ENCODE measurements around the gene KMT5C. TPM values are rescaled to one million over a fixed set of nuclear protein-coding genes. Genes with fewer than 3 reads are reported as not detected.
A peak's percentile ranks its signal among the peaks of the same experiment; 100 is the strongest.

The KMT5C gene
- total RNA-seq, 2 experiments from 2014 or later: 22.8 to 36.1 TPM

DNA sequence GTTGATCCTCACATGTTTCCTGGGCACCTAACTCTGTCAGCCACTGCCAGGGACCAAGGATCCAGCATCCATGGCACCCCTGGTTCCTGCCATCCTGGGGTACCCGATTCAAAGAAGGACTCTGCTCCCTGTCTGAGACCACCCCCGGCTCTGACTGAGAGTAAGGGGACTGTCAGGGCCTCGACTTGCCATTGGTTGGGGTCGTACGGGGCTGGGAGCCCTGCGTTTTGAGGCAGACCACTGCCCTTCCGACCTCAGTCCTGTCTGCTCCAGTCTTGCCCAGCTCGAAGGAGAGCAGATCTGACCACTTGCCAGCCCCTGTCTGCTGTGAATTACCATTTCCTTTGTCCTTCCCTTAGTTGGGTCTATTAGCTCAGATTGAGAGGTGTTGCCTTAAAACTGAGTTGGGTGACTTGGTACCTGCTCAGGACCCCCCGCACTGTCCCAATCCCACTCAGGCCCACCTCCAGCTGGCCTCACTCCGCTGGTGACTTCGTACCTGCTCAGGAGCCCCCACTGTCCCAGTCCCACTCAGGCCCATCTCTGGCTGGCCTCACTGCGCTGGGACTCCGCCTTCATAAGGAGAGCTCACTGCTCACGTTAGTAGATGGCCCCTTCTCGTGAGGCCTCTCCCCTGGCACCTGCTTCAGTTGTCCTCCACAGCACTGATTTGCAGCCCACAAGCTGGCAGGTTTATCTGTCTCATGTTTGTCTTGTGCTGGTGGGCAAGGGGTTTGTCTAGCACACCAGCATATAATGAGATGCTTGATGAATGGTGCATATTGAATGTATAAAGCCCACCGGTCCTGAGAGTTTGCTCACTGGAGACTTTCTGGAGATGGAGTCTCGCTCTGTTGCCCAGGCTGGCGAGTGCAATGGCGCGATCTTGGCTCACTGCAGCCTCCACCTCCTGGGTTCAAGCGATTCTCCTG, 50.0 kb downstream of the KMT5C start:
- ChIA-PET CTCF (ENCODE audit: unreplicated experiment) (interaction anchor here (1.1 kb wide), 1 partner anchor 34 kb away, joined by 3 read pairs; no protein-coding TSS in a partner anchor), POLR2A (no interaction called here)
- DNase-seq (ENCODE audit: low spot score): no peak
- intact Hi-C loops (cut with micrococcal nuclease; ENCODE audit: unreplicated experiment): no loop called here
- Histone ChIP-seq H3K36me3 (ENCODE audit: insufficient read depth, low read length) (peaks cover 58% of the 10 kb centered on the region), H3K4me1 (ENCODE audit: insufficient read depth, low read length, poor library complexity, severe bottlenecking) (peaks cover 36% of the 10 kb centered on the region), H3K9me3 (ENCODE audit: low read length) (no peaks in the 10 kb centered on the region), H3K79me2 (ENCODE audit: insufficient read depth, low read depth, low read length) (peaks cover 35% of the 10 kb centered on the region), H3K4me3 (ENCODE audit: low read depth, low read length, poor library complexity, severe bottlenecking) (no peak overlapping the region), H2AFZ (ENCODE audit: low read length) (no peak overlapping the region), H3K9me2 (ENCODE audit: insufficient read depth, low read length) (no peaks in the 10 kb centered on the region), H4K20me1 (ENCODE audit: insufficient read depth, low read length) (peaks cover 27% of the 10 kb centered on the region), H3K4me2 (ENCODE audit: low read length) (peak overlapping the region; percentile 98), H3K27ac (ENCODE audit: low read depth, low read length, poor library complexity, severe bottlenecking) (no peak overlapping the region)
- TF ChIP-seq, protein P1, sequence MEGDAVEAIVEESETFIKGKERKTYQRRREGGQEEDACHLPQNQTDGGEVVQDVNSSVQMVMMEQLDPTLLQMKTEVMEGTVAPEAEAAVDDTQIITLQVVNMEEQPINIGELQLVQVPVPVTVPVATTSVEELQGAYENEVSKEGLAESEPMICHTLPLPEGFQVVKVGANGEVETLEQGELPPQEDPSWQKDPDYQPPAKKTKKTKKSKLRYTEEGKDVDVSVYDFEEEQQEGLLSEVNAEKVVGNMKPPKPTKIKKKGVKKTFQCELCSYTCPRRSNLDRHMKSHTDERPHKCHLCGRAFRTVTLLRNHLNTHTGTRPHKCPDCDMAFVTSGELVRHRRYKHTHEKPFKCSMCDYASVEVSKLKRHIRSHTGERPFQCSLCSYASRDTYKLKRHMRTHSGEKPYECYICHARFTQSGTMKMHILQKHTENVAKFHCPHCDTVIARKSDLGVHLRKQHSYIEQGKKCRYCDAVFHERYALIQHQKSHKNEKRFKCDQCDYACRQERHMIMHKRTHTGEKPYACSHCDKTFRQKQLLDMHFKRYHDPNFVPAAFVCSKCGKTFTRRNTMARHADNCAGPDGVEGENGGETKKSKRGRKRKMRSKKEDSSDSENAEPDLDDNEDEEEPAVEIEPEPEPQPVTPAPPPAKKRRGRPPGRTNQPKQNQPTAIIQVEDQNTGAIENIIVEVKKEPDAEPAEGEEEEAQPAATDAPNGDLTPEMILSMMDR (conservative IDR thresholded peaks at IDR 0.05; ENCODE audit: low read length): no peak
- no peak for TF ChIP-seq EZH2phosphoT487 (IDR thresholded peaks at IDR 0.05; ENCODE audit: borderline replicate concordance, low read depth, low read length)
- BruUV-seq (replicated peaks): no TSS peak

DNA sequence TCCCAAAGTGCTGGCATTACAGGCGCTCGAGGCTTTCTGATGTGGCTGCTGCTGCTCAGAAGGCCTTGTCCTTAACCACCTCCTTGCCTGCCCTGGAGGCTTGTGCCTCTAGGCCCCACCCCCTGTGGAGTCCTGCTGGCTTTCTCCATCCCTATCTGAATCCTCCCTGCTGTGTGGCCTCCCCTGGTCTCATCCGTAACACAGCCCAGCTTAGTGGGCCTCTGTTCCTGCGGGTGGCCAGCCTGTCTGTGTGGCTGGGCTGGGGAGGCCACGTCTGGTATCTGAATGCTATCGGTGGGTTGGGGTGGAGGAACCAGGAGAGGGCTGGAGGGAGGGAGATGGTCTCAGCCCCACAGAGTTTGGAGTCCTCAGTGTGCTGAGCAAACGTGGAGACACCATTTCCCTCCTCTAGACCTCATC, 50.8 kb downstream of the KMT5C start:
- TF ChIP-seq, protein P1 (conservative IDR thresholded peaks at IDR 0.05; ENCODE audit: low read length): no peak
- Histone ChIP-seq H3K9me2 (ENCODE audit: insufficient read depth, low read length) (no peaks in the 10 kb centered on the region), H3K4me3 (ENCODE audit: low read depth, low read length, poor library complexity, severe bottlenecking) (no peak overlapping the region), H3K9me3 (ENCODE audit: low read length) (no peaks in the 10 kb centered on the region), H3K79me2 (ENCODE audit: insufficient read depth, low read depth, low read length) (peaks cover 32% of the 10 kb centered on the region), H2AFZ (ENCODE audit: low read length) (no peak overlapping the region), H3K4me2 (ENCODE audit: low read length) (peak overlapping the region; percentile 15; the same call in 1 of the 2 replicates), H3K4me1 (ENCODE audit: insufficient read depth, low read length, poor library complexity, severe bottlenecking) (peaks cover 31% of the 10 kb centered on the region), H4K20me1 (ENCODE audit: insufficient read depth, low read length) (peaks cover 27% of the 10 kb centered on the region), H3K27ac (ENCODE audit: low read depth, low read length, poor library complexity, severe bottlenecking) (peak overlapping the region; percentile 35), H3K36me3 (ENCODE audit: insufficient read depth, low read length) (peaks cover 58% of the 10 kb centered on the region)
- ChIA-PET POLR2A (interaction anchor here (0.7 to 0.9 kb wide), 2 partner anchors 12 to 233 kb away, joined by 3 read pairs; partner anchors contain the start of gene TNNI3), CTCF (ENCODE audit: unreplicated experiment) (no interaction called here)
- no peak for DNase-seq (ENCODE audit: low spot score)
- BruUV-seq (replicated peaks): no TSS peak
- intact Hi-C loops (cut with micrococcal nuclease; ENCODE audit: unreplicated experiment): no loop called here

DNA sequence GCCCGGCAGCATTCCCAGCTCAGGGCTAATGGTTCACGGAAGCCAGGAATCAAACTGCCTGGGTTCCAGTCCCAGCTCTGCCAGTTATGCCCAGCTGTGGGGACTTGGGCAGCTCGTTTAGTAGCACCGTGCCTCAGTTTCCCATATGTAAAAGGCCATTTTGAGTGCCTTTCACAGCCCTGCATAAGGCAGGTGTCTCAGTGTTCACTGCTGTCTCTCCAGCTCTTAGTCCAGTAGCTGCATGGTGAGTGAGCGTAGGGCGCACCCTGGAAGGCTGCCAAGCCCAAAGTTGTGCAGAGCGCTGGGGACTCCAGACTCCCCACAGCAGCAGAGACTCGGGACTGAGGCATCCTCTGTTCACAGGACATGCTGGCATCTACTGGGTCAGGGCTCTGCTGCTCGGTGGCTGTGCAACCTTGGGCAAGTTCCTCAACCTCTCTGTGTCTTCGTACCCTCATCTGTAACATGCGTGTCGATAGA, 51.6 kb downstream of the KMT5C start:
- Histone ChIP-seq H4K20me1 (ENCODE audit: insufficient read depth, low read length) (peaks cover 25% of the 10 kb centered on the region), H3K4me3 (ENCODE audit: low read depth, low read length, poor library complexity, severe bottlenecking) (no peak overlapping the region), H3K79me2 (ENCODE audit: insufficient read depth, low read depth, low read length) (peaks cover 28% of the 10 kb centered on the region), H3K9me3 (ENCODE audit: low read length) (no peaks in the 10 kb centered on the region), H3K36me3 (ENCODE audit: insufficient read depth, low read length) (peaks cover 54% of the 10 kb centered on the region), H3K9me2 (ENCODE audit: insufficient read depth, low read length) (no peaks in the 10 kb centered on the region), H3K4me1 (ENCODE audit: insufficient read depth, low read length, poor library complexity, severe bottlenecking) (peaks cover 31% of the 10 kb centered on the region), H3K4me2 (ENCODE audit: low read length) (no peak overlapping the region), H2AFZ (ENCODE audit: low read length) (no peak overlapping the region), H3K27ac (ENCODE audit: low read depth, low read length, poor library complexity, severe bottlenecking) (no peak overlapping the region)
- ChIA-PET POLR2A (interaction anchor here (0.7 to 0.9 kb wide), 2 partner anchors 11 to 233 kb away, joined by 3 read pairs; partner anchors contain the start of gene TNNI3), CTCF (ENCODE audit: unreplicated experiment) (no interaction called here)
- TF ChIP-seq, protein P1 (conservative IDR thresholded peaks at IDR 0.05; ENCODE audit: low read length): no peak
- TF ChIP-seq EZH2phosphoT487 (IDR thresholded peaks at IDR 0.05; ENCODE audit: borderline replicate concordance, low read depth, low read length): no peak
- intact Hi-C loops (cut with micrococcal nuclease; ENCODE audit: unreplicated experiment): no loop called here
- DNase-seq (ENCODE audit: low spot score): no peak
- BruUV-seq (replicated peaks): no TSS peak

All from OCI-LY7 (cell line).